Colon (tissue), 2 donors: ENCODE results near the gene ENPEP.
A peak's percentile ranks its signal among the peaks of the same experiment; 100 is the strongest.
"Not testable (repeated sequence)": the region's sequence is repeated elsewhere in the genome, so short reads cannot be mapped to it uniquely, and the experiment has no call there.

ENCODE experiments used
- FAIRE-seq: peaks from 2 replicates; lab custom pipeline; 2012; peaks lifted over from hg19 to GRCh38; lab: Jason Lieb, UNC
- donor health status: control.
- donor health status: control.

ENPEP gene

DNA sequence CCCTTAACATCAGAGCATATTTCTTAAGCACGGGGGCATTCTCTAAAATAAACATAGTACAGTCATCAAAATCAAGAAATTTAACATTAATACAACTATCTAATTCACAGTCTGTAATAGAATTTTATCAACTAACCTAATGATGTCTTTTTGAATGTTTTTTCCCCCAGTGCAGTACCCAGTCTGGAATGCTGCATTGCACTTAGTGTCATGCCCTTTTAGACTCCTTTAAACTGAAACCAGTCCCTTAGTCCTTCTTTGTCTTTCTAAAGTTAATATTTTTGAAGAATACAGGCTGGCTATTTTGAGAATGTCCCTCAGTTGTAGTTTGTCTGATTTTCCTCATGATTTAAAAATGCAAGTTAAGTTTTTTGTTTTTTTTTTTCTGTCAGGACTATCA is 9.5 kb downstream of the ENPEP start:
- no peak for FAIRE-seq

DNA sequence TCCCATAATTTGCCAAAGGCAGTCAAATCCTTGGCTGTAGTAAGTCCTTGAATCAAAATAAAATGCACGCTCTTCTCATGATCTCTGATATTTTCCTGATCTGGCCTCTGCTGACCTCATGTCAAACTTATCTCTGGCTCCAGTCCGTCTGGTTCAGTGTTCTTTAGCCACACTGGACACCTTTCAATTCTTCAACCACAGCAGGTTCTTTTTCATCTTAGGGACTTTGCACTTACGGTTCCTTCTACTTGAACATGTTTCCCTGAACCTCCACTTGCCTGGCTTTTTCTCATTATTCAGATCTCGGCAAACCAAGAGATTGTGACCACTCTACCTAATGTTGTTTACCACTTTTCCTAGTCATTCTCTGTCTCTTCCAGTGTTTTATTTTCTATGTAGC is 10.3 kb downstream of the ENPEP start:
- no peak for FAIRE-seq

DNA sequence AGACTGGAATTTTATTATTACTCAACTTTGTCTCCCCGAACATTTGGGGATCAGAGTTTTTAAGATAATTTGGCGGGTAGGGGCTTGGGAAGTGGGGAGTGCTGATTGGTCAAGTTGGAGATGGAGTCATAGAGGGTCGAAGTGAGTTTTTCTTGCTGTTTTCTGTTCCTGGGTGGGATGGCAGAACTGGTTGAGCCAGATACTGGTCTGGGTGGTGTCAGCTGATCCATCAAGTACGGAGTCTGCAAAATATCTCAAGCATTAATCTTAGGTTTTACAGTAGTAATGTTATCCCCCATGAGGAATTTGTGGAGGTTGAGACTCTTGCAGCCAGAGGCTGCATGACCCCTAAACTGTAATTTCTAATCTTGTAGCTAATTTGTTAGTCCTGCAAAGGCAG is 10.9 kb downstream of the ENPEP start:
- not testable (repeated sequence) for FAIRE-seq

DNA sequence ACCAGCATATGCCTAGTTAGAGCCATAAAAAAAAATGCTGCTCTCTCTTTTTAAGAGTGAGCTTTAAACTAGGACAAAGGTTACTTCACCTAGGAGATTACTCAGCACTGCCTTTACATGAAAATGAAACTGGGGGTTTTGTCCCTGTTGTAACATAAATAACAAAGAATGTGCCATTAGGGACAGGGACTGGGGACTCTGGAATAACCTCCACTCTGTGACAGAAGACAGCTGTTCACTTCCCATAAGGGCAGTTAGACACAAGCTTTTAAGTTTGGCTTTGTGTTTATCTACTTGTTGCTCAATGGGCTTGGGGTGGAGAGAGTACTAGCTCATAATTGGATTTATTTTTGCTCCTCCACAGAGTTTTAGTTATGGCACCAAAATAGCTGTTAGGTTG is 11.9 kb downstream of the ENPEP start:
- no peak for FAIRE-seq

DNA sequence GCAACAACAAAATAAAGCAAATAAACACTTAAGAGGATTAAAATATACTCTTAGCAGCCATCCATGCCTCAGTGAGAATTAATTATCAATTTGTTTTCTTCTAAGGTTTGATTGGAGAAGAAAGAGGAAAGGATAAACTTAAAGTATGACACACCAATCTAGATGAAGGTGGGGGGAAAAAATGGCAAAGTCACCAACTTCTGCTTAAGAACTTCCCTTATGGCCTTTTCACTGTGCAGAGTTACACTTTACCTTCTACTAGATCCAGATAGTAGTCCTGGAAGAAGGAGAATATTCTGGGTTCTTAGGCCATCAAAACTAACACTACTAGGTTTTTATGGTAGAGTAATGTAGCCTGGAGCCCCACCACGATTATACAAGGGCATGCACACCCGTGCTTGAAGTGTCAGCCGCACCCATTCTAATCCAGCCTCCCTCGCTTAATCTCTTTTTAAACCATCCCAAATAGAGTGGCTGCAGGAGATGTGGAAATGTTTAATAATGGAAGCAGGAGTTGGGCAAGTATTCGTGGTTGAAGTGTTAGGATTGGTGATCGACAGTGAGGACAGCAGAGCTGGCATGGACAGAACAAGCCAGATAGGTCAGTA is 14.1 kb downstream of the ENPEP start:
- no peak for FAIRE-seq

DNA sequence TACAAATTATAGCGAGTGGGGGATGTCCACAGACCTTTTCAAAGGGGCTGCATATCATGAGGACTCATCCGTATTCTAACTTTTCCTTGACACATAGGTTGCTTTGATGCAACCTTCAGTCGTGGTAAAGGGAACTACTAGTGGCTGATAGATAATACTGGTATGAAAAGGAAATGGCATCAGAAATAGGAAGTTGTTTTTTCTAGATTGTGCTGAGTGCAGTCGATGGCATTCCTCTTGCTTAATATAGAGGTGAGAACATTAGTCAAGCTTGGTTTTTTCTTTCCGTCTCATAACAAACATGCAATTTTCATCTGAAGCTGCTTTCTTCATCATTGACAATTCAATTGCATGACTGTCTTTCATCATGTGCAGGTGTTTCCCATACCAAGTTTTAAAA is 16.6 kb downstream of the ENPEP start:
- FAIRE-seq: no peak

DNA sequence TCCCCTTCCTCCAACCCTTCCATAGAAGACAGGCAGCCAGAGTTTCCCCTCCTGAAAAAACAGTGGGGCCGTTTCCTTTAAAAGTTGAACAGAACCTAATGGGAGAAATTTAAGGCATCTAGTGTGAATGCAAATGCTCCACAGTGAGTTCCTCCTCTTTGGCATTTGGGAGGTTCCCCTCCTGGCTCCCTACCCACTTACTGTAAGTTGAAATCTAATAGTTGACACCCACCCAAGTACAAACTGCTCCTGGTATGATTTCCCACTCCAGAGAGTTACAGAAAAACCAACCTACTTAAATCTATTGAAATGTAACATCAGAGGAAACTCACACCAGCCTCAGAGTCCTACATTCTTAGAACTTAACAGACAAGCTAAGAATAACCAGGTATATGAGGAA is 17.6 kb downstream of the ENPEP start:
- FAIRE-seq: no peak

DNA sequence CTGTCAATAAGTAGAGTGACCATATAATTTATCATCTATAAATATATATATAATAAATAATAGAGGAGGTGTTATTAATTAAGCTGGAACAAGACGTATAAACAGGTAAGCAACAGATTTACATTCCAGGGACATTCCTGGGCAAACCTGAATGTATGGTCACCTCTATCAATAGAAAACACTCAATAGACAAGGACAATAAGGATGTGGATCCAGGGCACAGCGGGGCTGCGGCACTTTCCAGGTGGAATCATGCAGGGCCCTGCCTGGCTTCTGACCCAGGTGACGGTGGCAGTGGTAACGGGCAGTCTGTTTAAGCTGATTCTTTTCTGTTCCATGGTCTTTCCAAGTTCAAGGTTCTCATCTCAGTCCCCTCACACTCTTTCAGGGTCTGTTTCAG is 22.5 kb downstream of the ENPEP start:
- FAIRE-seq: no peak

DNA sequence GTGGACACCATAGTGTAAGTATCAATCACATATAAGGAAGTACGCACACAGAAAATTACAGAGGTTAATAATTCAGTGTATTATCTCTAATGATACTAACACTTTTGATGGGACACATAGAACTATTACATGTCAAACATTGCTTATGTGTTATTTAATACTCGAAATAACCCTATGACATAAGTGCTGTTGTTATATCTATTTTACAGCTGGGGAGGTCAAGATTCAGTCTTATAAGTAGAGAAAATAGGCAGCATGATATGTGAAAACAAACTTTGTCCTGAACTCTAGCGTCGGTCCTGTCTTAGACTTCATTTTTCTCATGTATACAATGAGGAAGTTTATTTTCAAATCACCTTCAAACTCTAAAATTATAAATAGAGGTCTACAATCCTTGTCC is 23.2 kb downstream of the ENPEP start:
- FAIRE-seq: no peak

DNA sequence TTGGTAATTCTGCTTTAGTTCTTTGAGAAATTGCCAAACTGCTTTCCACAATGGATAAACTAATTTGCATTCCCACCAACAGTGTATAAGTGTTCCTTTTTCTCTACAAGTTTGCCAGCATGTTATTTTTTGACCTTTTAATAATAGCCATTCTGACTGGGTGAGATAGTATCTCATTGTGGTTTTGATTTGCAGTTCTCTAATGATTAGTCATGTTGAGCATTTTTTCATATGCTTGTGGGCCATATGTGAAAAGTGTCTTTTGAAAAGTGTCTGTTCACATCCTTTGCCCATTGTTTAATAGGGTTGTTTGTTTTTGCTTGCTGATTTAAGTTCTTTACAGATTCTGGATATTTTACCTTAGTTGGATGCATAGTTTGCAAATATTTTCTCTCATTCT is 25.9 kb downstream of the ENPEP start:
- FAIRE-seq: no peak

DNA sequence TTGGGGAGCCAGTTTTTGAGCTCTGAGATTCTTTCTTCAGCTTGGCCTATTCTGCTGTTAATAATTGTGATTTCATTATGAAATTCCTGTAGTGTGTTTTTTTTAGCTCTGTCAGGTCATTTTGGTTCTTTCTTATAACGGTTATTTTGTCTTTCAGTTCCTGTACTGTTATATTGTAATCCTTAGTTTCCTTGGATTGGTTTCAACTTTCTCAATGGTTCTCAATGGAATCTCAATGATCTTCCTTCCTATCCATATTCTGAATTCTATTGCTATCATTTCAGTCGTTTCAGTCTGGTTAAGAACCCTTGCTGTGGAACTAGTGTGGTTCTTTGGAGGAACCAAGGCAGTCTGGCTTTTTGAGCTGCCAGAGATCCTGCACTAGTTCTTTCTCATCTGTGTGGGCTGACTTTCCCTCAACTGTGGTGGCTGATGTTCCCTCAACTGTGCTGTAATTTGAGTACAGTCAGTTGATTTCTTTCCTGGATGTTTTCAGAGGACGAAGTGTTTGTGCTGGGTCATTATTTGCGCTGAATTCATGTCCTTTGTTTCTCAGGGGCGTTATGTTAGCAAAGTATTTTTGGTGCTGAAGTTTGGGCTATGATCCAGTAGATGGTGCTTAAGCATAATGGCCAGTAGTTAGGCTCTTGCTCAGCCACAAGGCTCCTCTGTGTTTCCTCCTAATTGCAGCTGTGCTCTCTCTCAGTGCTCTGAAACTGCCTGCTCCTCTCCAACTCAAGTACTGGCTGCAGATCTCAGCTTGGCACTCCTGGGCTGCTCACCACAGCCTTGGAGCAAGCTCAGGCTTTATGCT is 27.5 kb downstream of the ENPEP start:
- no peak for FAIRE-seq

DNA sequence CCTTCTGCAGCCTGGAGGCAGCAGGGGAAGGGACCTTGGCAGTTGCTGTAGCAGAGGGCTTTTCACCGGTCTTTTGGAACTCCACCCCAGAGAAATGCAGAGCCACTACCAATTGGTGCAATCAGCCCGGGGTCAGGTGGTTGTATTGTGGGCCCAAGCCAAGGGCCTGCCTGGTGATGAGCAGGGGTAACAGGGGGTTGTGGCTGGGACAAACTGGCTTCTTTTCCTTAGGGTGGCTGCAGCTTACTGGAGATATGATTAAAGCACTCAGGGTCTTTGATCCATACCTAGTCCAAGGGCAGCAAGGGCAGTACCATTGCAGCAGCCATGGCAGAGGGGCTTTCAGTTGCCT is 28.1 kb downstream of the ENPEP start:
- FAIRE-seq: no peak

DNA sequence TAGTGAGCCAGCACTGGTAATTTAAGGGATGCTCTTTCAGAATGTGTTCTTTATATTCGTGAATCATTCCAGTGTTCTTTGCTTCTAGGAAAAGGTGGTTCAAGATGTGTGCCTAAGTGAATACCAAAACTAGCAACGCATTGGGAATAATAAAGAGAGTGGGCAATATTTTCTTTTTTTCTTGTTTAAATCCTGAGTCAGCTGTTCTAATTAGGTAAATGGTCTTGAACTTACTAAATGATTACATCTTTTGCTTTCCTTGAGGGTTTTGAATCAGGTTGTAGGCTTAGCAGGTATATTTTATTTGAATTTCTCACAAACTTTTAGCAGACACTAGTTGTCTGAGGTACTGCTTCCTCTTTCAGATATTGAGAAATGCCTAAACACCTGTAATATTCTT is 29.5 kb downstream of the ENPEP start:
- FAIRE-seq: no peak

DNA sequence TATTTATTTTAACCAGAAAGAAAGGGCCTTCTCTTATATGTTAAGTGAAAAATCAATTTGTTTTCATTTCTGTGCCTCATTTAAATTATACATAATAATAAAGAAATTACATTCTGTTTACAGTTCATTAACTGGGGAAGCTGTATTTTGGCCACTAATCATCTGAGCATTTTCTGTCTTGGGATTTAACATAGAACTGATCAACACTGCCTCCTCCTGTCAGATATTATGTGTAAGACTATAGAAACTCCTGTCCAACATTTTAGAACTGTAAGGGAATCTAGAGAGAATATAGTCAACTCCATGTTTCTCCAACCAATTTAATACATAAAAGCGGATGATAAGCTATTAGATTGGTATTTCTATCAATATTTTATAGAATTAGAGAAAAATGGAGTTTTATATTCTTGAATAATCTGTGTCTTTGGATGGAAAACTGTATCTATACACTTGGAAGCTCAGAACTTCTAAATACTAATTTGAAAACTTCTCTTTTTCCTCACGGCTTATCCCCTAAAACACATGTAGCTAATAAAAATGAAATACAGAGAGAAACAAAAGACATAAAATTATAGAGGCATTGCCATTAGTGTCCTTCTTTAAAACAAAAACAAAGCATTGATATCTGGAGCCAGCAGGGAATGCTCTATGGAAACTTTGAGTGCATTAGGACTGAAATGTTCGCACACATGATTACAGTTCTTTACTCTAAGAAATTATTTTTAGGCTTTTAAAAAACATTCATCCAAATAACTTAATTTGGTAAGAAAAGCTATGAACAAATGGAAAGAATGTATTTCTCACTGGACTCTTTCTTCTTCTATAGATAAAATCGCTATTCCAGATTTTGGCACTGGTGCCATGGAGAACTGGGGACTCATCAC is 33.1 kb downstream of the ENPEP start:
- no peak for FAIRE-seq

DNA sequence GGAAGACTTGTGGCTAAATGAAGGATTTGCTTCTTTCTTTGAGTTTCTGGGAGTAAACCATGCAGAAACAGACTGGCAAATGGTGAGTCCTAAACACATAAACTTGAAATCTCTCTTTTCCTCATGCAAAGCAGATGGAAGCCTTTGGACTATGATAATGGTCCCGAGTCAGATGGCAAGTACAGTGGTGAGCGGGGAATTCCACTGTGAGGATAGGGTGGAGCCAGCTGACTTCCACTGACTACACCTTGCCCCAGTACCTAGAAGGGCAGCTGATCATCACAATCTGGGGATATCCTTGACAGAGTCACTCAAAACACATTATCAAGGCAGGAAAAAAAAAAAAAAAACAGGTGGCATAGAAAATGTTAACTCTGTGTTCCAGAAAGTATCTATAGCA is 34.3 kb downstream of the ENPEP start:
- no peak for FAIRE-seq

DNA sequence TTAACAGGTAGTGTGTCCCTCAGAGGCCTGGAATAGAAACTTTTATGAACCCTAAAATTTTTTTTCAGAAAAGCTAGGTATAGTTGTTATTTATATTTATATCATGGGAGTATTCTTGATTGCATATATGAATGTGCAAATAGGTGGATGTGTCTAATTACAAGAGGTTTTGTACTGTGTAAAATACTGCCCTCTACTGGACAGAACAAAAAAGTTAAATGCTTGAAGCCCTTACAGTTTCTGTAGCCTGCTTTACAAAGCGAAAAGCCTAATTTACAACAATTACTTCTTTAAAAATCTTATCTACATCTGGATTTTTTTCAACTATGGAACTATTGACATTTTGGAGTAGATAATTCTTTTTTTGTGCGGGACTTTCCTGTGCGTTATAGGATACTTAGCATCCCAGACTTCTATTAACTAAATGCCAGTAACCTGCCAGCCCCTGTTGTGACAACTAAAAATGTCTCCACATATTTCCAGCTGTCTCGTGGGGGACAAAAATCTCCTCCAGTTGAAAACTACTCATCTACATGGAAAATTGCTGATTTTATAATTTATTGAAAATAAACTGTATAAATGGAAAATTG is 35.1 kb downstream of the ENPEP start:
- peak; percentile 64 for FAIRE-seq

DNA sequence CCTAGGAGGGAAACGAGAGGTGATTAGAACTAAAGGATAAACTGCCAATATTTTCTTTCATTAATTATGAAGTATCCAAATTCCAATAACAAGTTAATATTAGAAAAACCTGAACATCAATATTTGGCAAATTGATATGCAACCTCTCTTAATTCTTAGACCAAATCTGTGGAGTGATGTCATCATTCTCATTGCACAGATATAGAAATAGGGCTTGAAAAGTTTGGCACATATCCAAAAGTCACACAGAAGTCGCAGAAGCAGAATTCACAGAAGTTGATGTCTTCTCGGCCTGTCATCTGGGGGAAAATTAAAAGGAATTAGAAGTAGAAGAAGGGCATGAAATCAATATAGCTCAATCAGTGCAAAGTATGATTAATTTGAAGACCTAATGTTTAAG is 36.9 kb downstream of the ENPEP start:
- FAIRE-seq: no peak

DNA sequence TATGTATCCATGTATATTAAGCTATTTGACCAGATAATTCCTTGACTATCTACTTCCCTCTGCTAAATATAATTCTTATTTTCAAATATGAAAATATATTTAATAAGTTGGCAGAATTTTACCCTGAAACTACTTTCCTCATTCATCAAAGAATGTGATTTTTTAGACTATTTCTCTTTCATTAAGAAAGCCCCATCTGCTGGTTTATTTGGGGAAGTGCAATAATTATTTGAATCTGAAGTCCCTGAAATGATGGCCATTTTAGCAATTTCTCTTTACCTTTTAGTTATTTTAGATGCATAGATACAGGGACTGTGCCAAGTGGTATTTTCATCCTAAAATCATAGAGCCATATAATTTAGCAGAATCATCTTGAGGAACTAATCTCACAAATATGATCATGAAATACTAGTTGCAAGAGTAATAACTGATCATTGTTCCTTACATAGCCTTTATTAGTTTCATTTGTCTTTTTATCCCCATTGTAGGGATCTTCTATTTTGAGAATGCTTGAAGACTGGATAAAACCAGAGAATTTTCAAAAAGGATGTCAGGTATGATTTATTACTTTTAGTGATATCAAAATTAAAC is 39.0 kb downstream of the ENPEP start:
- FAIRE-seq: peak; percentile 80

DNA sequence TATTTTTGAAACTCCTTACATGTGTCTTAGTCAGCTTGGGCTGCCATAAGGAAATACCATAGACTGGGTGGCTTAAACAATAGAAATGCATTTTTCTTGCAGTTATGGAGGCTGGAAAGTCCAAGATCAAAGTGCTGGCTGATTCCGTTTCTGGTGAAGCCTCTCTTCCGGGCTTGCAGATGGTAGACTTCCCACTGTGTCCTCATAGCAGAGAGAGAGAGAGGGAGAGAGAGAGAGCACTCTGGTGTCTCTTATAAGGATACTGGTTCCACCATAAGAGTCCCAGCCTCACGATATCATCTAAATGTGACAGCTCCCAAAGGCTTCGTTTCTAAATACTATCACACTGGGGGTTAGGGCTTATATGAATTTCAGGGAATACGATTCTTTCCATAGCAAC is 39.7 kb downstream of the ENPEP start:
- no peak for FAIRE-seq

DNA sequence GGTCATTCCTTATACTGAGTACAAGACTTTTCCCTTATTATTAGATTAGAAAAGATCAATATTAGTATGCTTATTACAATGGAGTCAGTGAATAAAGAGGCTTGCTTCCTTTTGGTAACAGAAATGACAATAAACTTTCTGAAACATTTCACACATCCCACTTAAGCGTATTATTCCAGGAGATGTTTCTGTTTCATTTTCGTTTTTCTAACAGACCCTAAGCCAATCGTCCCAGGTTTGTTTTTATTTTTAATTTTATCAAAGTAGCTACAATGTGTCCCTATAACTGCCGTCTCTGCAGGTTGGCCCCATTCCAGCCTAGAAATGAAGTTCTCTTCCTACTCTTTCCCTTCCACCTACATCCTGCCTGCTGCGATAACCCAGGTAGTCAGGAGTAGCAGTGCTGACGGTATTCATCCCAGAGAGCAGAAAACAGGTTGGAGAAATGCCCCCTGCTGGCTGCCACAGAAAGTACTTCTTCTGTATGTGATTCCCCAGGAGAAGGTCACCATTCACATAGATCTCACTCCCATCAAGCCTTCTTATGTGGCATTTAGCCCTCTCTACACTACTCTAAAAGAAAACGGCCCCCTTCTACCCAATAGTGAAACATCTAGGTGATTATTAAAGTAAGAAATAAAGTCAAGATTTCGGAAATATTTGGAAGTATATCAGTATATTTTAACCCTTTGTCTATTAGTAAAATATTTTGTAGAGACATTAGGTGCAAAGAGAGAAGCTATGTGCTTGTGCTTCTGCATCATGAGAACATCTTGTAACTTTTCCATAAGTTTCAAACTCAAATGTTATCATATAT is 40.4 kb downstream of the ENPEP start:
- no peak for FAIRE-seq

DNA sequence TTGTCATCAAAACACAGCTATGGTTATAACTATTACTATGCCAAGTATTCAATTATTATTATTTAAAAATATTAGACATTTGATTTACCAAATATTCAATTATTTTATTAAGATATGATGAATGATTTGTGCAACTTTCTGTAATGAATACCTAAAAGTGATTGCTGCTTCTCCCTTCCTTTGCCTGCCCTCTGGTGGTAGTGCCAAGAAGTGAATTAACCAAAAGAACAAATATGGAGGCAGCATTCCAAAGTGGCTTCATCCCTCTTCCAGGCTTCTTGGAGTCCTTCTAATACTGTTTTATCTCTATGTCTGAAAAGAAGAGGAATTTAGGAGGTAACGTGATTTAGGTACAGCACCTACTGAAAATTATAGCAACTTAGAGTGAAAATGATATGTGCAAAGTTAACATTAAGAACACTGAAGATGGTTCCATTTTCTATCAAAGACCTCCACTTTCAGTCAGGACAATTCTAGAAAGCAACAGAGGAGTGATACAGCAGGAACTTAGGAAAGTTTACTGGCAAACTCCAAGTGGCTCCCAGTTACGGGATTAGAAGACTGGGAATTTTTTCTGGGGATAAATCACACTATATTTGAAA is 43.0 kb downstream of the ENPEP start:
- FAIRE-seq: peak; percentile 58
